ENCODE data around the gene MID1.

The MID1 gene

GRCh38 chrX:10486373-10486772 is 134.0 kb downstream of the MID1 start:
- DNase-seq (ENCODE audit: low read depth in 2 of 2), result no peak

GRCh38 chrX:10485326-10485725 is 135.1 kb downstream of the MID1 start:
- no peak for DNase-seq (ENCODE audit: low read depth in 2 of 2)

- no peak for DNase-seq (ENCODE audit: low read depth in 2 of 2)
Measured at GRCh38 chrX:10484683-10485247, 135.6 kb downstream of the MID1 start.

- no peak for DNase-seq (ENCODE audit: low read depth in 2 of 2)
Measured at GRCh38 chrX:10483191-10483831, 137.1 kb downstream of the MID1 start.

- DNase-seq (ENCODE audit: low read depth in 2 of 2), result no peak
Measured at GRCh38 chrX:10482708-10483107, 137.7 kb downstream of the MID1 start.

GRCh38 chrX:10482261-10482660 is 138.1 kb downstream of the MID1 start:
- no peak for DNase-seq (ENCODE audit: low read depth in 2 of 2)

- no peak for DNase-seq (ENCODE audit: low read depth in 2 of 2)
Measured at GRCh38 chrX:10480861-10481260, 139.5 kb downstream of the MID1 start.

GRCh38 chrX:10479508-10479907 is 140.9 kb downstream of the MID1 start:
- no peak for DNase-seq (ENCODE audit: low read depth in 2 of 2)

- DNase-seq (ENCODE audit: low read depth in 2 of 2), result no peak
Measured at GRCh38 chrX:10477525-10477924, 142.9 kb downstream of the MID1 start.

- no peak for DNase-seq (ENCODE audit: low read depth in 2 of 2)
Measured at GRCh38 chrX:10474913-10475568, 145.3 kb downstream of the MID1 start.

GRCh38 chrX:10474510-10474909 is 145.9 kb downstream of the MID1 start:
- DNase-seq (ENCODE audit: low read depth in 2 of 2), result no peak

- DNase-seq (ENCODE audit: low read depth in 2 of 2), result no peak
Measured at GRCh38 chrX:10471418-10471817, 149.0 kb downstream of the MID1 start.

- DNase-seq (ENCODE audit: low read depth in 2 of 2), result no peak
Measured at GRCh38 chrX:10470009-10470408, 150.4 kb downstream of the MID1 start.

GRCh38 chrX:10467793-10468192 is 152.6 kb downstream of the MID1 start:
- DNase-seq (ENCODE audit: low read depth in 2 of 2), result no peak

GRCh38 chrX:10465254-10465653 is 155.1 kb downstream of the MID1 start:
- no peak for DNase-seq (ENCODE audit: low read depth in 2 of 2)

GRCh38 chrX:10457092-10457491 is 163.3 kb downstream of the MID1 start:
- DNase-seq (ENCODE audit: low read depth in 2 of 2), result no peak

- no peak for DNase-seq (ENCODE audit: low read depth in 2 of 2)
Measured at GRCh38 chrX:10453945-10454344, 166.4 kb downstream of the MID1 start.

- DNase-seq (ENCODE audit: low read depth in 2 of 2), result no peak
Measured at GRCh38 chrX:10450959-10451355, 169.4 kb downstream of the MID1 start.

- DNase-seq (ENCODE audit: low read depth in 2 of 2), result no peak
Measured at GRCh38 chrX:10450229-10450958, 170.0 kb downstream of the MID1 start.

- no peak for DNase-seq (ENCODE audit: low read depth in 2 of 2)
Measured at GRCh38 chrX:10447564-10448214, 172.7 kb downstream of the MID1 start.

- no peak for DNase-seq (ENCODE audit: low read depth in 2 of 2)
Measured at GRCh38 chrX:10444204-10444603, 176.2 kb downstream of the MID1 start.

- DNase-seq (ENCODE audit: low read depth in 2 of 2), result no peak
Measured at GRCh38 chrX:10441464-10441863, 178.9 kb downstream of the MID1 start.
